ENCODE results near the gene QTRT2. TPM values are rescaled to one million over a fixed set of nuclear protein-coding genes. Genes with fewer than 3 reads are reported as not detected.

Gene QTRT2
- total RNA-seq, 1 experiment from 2014 or later: 44.3 TPM

DNA sequence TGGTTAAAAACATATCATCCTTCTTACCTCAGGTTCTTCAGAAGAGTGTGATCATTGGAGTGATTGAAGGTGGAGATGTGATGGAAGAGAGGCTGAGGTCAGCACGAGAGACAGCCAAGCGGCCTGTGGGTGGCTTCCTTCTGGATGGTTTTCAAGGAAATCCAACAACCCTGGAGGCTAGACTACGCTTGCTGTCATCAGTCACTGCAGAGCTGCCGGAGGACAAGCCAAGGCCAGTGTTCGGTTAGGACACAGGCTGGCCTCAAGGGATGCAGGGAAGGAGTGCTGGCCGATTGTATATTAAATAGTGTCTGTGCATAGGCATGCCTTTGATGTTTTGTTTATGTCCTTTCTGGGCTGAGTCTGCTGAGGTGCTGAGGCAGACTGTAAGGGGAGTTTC, 20.2 kb downstream of the QTRT2 start:
- intact Hi-C loops (cut with micrococcal nuclease; ENCODE audit: unreplicated experiment): no loop called here
- Mint-ChIP-seq H3K4me3 (ENCODE audit: low read depth, unreplicated experiment) (no peak overlapping the region), H3K27me3 (ENCODE audit: unreplicated experiment) (no peaks in the 10 kb centered on the region), H3K9me3 (ENCODE audit: low read depth, unreplicated experiment) (no peaks in the 10 kb centered on the region), H3K27ac (ENCODE audit: unreplicated experiment) (no peak overlapping the region), H3K4me1 (ENCODE audit: low read depth, unreplicated experiment) (no peaks in the 10 kb centered on the region), H3K36me3 (ENCODE audit: insufficient read depth, unreplicated experiment) (peaks cover 32% of the 10 kb centered on the region)
- no TSS peak for BruUV-seq (replicated peaks)
- TF ChIP-seq, protein P1, sequence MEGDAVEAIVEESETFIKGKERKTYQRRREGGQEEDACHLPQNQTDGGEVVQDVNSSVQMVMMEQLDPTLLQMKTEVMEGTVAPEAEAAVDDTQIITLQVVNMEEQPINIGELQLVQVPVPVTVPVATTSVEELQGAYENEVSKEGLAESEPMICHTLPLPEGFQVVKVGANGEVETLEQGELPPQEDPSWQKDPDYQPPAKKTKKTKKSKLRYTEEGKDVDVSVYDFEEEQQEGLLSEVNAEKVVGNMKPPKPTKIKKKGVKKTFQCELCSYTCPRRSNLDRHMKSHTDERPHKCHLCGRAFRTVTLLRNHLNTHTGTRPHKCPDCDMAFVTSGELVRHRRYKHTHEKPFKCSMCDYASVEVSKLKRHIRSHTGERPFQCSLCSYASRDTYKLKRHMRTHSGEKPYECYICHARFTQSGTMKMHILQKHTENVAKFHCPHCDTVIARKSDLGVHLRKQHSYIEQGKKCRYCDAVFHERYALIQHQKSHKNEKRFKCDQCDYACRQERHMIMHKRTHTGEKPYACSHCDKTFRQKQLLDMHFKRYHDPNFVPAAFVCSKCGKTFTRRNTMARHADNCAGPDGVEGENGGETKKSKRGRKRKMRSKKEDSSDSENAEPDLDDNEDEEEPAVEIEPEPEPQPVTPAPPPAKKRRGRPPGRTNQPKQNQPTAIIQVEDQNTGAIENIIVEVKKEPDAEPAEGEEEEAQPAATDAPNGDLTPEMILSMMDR (IDR thresholded peaks at IDR 0.05; ENCODE audit: unreplicated experiment): no peak
- CTCF ChIA-PET: no interaction called here
- no peak for DNase-seq

DNA sequence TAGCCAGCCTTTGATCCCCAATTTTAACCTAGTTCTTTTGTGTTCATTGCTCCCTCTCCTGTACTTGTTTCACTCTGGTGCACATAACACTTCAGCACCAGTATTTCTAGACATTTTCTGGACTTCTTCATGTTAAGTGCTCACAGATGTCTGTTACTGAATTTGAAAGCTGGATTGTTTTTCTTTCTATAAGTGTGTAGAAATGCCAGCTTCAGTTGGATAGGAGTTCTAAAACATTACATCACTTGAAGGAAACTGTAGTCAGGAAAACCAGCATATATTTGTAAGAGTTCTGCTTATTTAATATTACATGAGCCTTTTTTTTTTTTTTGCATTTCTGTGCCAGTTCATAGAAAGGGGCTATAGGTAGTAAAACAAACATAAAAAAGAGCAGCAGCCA, 21.6 kb downstream of the QTRT2 start:
- DNase-seq: no peak
- H3K36me3 Mint-ChIP-seq (ENCODE audit: insufficient read depth, unreplicated experiment): peaks cover 28% of the 10 kb centered on the region
- no TSS peak for BruUV-seq (replicated peaks)
- H3K4me1 Mint-ChIP-seq (ENCODE audit: low read depth, unreplicated experiment): no peaks in the 10 kb centered on the region
- H3K27ac Mint-ChIP-seq (ENCODE audit: unreplicated experiment): no peak overlapping the region
- no peaks in the 10 kb centered on the region for H3K27me3 Mint-ChIP-seq (ENCODE audit: unreplicated experiment)
- CTCF ChIA-PET: no interaction called here
- intact Hi-C loops (cut with micrococcal nuclease; ENCODE audit: unreplicated experiment): no loop called here
- TF ChIP-seq, protein P1 (IDR thresholded peaks at IDR 0.05; ENCODE audit: unreplicated experiment): no peak
- H3K9me3 Mint-ChIP-seq (ENCODE audit: low read depth, unreplicated experiment): no peaks in the 10 kb centered on the region
- H3K4me3 Mint-ChIP-seq (ENCODE audit: low read depth, unreplicated experiment): no peak overlapping the region

DNA sequence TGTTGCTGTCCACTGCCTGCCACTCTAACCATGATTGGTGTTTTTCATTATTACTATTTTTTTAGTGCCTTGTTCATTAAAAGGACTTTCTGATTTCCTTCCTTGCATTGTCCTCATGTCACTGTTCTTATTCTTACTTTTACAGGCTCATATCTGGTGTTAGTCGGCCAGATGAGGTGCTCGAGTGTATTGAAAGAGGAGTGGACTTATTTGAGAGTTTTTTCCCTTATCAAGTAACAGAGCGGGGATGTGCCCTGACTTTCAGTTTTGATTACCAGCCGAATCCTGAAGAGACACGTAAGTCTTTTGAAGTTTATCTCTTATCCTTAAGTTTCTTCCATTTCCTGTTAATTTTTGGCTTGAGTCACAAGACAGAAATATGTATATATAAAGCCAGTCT, 23.2 kb downstream of the QTRT2 start:
- TF ChIP-seq, protein P1 (IDR thresholded peaks at IDR 0.05; ENCODE audit: unreplicated experiment): no peak
- H3K27ac Mint-ChIP-seq (ENCODE audit: unreplicated experiment): no peak overlapping the region
- H3K9me3 Mint-ChIP-seq (ENCODE audit: low read depth, unreplicated experiment): no peaks in the 10 kb centered on the region
- H3K4me1 Mint-ChIP-seq (ENCODE audit: low read depth, unreplicated experiment): no peaks in the 10 kb centered on the region
- CTCF ChIA-PET: no interaction called here
- H3K27me3 Mint-ChIP-seq (ENCODE audit: unreplicated experiment): no peaks in the 10 kb centered on the region
- BruUV-seq (replicated peaks): no TSS peak
- no peak overlapping the region for H3K4me3 Mint-ChIP-seq (ENCODE audit: low read depth, unreplicated experiment)
- H3K36me3 Mint-ChIP-seq (ENCODE audit: insufficient read depth, unreplicated experiment): peaks cover 28% of the 10 kb centered on the region
- intact Hi-C loops (cut with micrococcal nuclease; ENCODE audit: unreplicated experiment): no loop called here
- no peak for DNase-seq

DNA sequence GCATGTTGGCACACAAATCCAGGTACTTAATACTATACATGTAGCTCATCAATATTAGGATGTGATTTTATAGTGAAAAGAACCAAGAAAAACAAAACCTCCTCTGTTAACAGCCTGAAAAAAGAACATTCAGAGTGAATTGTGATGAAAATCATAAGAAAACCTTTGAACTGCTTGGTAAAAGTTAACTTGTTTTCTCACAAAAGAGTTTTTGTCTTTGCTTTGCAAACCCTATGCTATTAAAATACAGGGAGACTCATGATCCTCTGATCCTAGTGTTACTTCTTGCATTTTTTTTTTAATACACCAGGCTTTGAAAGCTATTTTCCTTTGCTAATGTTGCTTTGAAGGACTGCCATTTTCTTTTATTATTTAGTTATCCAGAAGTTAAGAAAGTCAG, 23.7 kb downstream of the QTRT2 start:
- Mint-ChIP-seq H3K4me1 (ENCODE audit: low read depth, unreplicated experiment) (no peaks in the 10 kb centered on the region), H3K9me3 (ENCODE audit: low read depth, unreplicated experiment) (no peaks in the 10 kb centered on the region), H3K36me3 (ENCODE audit: insufficient read depth, unreplicated experiment) (peaks cover 30% of the 10 kb centered on the region), H3K4me3 (ENCODE audit: low read depth, unreplicated experiment) (no peak overlapping the region), H3K27ac (ENCODE audit: unreplicated experiment) (no peak overlapping the region), H3K27me3 (ENCODE audit: unreplicated experiment) (no peaks in the 10 kb centered on the region)
- TF ChIP-seq, protein P1 (IDR thresholded peaks at IDR 0.05; ENCODE audit: unreplicated experiment): no peak
- DNase-seq: no peak
- no TSS peak for BruUV-seq (replicated peaks)
- intact Hi-C loops (cut with micrococcal nuclease; ENCODE audit: unreplicated experiment): no loop called here
- CTCF ChIA-PET: no interaction called here

DNA sequence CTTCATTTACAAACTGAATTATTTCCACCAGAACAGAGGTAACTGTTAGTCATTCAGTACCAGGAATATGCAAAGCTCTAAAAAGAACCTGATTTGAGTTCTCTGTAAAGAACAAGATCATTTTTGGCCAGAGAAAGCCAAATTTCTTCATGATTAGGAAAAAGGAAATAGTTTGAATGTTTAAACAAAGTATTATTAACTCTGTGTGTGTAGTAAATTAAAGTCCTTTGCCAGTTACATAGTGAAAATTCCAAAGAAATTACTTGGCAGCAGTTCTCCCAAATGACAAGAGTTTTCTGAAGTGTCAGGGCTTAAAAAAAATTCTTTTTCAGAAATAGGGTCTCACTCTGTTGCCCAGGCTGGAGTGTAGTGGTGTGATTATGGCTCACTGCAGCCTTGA, 24.5 kb downstream of the QTRT2 start:
- no TSS peak for BruUV-seq (replicated peaks)
- H3K36me3 Mint-ChIP-seq (ENCODE audit: insufficient read depth, unreplicated experiment): peaks cover 38% of the 10 kb centered on the region
- CTCF ChIA-PET: no interaction called here
- H3K4me1 Mint-ChIP-seq (ENCODE audit: low read depth, unreplicated experiment): no peaks in the 10 kb centered on the region
- intact Hi-C loops (cut with micrococcal nuclease; ENCODE audit: unreplicated experiment): no loop called here
- H3K27me3 Mint-ChIP-seq (ENCODE audit: unreplicated experiment): no peaks in the 10 kb centered on the region
- no peak overlapping the region for H3K4me3 Mint-ChIP-seq (ENCODE audit: low read depth, unreplicated experiment)
- no peaks in the 10 kb centered on the region for H3K9me3 Mint-ChIP-seq (ENCODE audit: low read depth, unreplicated experiment)
- DNase-seq: no peak
- TF ChIP-seq, protein P1 (IDR thresholded peaks at IDR 0.05; ENCODE audit: unreplicated experiment): no peak
- H3K27ac Mint-ChIP-seq (ENCODE audit: unreplicated experiment): no peak overlapping the region
